Parathyroid adenoma (tissue), 2 donors: ENCODE data around the gene IFNA8.

Experiments used
- H2AFZ ChIP-seq: fragments of 300-600 bp; sonication (generic); one replicate; pipeline ENCODE4 v1.7.0; 2017; ENCODE audit warnings: antibody characterized with exemption, mild to moderate bottlenecking
- H3K27ac ChIP-seq: fragments of 300-600 bp; sonication (generic); one replicate; pipeline ENCODE4 v1.7.0; 2017
- H3K27me3 ChIP-seq: fragments of 300-600 bp; sonication (generic); one replicate; pipeline ENCODE4 v1.7.0; 2017; ENCODE audit warnings: low read length; ENCODE audit not compliant: control insufficient read depth, insufficient read depth
- H3K36me3 ChIP-seq: fragments of 300-600 bp; sonication (generic); one replicate; pipeline ENCODE4 v1.7.0; 2017; ENCODE audit warnings: low read length; ENCODE audit not compliant: control insufficient read depth, insufficient read depth
- H3K4me1 ChIP-seq: fragments of 300-600 bp; sonication (generic); one replicate; pipeline ENCODE4 v1.7.0; 2017; ENCODE audit warnings: control low read depth
- H3K4me2 ChIP-seq: fragments of 300-600 bp; sonication (generic); one replicate; pipeline ENCODE4 v1.7.0; 2017; ENCODE audit warnings: low read length
- H3K4me3 ChIP-seq: fragments of 300-600 bp; sonication (generic); one replicate; pipeline ENCODE4 v1.7.0; 2017; ENCODE audit warnings: low read depth, low read length
- H3K79me2 ChIP-seq: fragments of 300-600 bp; sonication (generic); one replicate; pipeline ENCODE4 v1.7.0; 2017; ENCODE audit warnings: control low read depth
- H3K9ac ChIP-seq: fragments of 300-600 bp; sonication (generic); one replicate; pipeline ENCODE4 v1.7.0; 2017; ENCODE audit warnings: mild to moderate bottlenecking
- H3K9me3 ChIP-seq: fragments of 300-600 bp; sonication (generic); one replicate; pipeline ENCODE4 v1.7.0; 2017; ENCODE audit warnings: low read length; ENCODE audit not compliant: control insufficient read depth
- CTCF ChIP-seq: fragments of 300-600 bp; sonication (generic); IDR thresholded peaks from one replicate; pipeline ENCODE4 v1.7.0; 2017; ENCODE audit warnings: antibody characterized with exemption, mild to moderate bottlenecking
- donor health status: primary hyperparathyroidism.

IFNA8 gene

GRCh38 chr9:21404146-21404545, 4.8 kb upstream of the IFNA8 start:
- no peaks in the 10 kb centered on the region for H3K4me1 ChIP-seq
- no peak overlapping the region for H3K4me2 ChIP-seq
- H3K4me3 ChIP-seq = no peak overlapping the region
- H3K79me2 ChIP-seq = no peaks in the 10 kb centered on the region
- no peak for TF ChIP-seq CTCF
- peaks cover 3% of the 10 kb centered on the region for H3K27me3 ChIP-seq
- H3K27ac ChIP-seq = no peak overlapping the region
- no peak overlapping the region for H3K9ac ChIP-seq
- H3K36me3 ChIP-seq = no peaks in the 10 kb centered on the region
- H3K9me3 ChIP-seq = no peaks in the 10 kb centered on the region
- H2AFZ ChIP-seq = no peak overlapping the region

- Histone ChIP-seq H3K27me3 (no peaks in the 10 kb centered on the region), H3K79me2 (no peaks in the 10 kb centered on the region), H2AFZ (no peak overlapping the region), H3K9me3 (no peaks in the 10 kb centered on the region), H3K4me2 (no peak overlapping the region), H3K27ac (no peak overlapping the region), H3K4me1 (no peaks in the 10 kb centered on the region), H3K9ac (no peak overlapping the region), H3K36me3 (no peaks in the 10 kb centered on the region), H3K4me3 (no peak overlapping the region)
- TF ChIP-seq CTCF = no peak
Measured at GRCh38 chr9:21412107-21412506, 3.2 kb downstream of the IFNA8 start.

DNA sequence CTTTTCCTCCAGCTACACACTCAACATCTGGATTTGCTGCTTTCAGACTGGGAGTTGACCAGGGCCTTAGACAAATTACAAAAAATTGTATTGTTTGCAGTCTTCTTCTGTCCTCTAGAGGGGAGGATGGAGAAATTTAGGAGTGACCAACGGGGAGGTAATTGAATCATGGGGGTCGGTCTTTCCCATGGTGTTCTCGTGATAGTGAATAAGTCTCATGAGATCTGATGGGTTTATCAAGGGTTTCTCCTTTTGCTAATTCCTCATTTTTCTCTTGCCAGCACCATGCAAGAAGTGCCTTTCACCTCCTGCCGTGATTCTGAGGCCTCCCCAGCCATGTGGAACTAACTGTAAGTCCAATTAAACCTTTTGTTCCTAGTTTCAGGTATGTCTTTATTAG, 4.2 kb downstream of the IFNA8 start:
- H3K4me3 ChIP-seq = no peak overlapping the region
- no peaks in the 10 kb centered on the region for H3K4me1 ChIP-seq
- H3K9me3 ChIP-seq = no peaks in the 10 kb centered on the region
- no peak overlapping the region for H3K9ac ChIP-seq
- no peak overlapping the region for H3K4me2 ChIP-seq
- no peak for TF ChIP-seq CTCF
- no peak overlapping the region for H2AFZ ChIP-seq
- H3K27ac ChIP-seq = no peak overlapping the region
- no peaks in the 10 kb centered on the region for H3K79me2 ChIP-seq
- H3K27me3 ChIP-seq = no peaks in the 10 kb centered on the region
- no peaks in the 10 kb centered on the region for H3K36me3 ChIP-seq

DNA sequence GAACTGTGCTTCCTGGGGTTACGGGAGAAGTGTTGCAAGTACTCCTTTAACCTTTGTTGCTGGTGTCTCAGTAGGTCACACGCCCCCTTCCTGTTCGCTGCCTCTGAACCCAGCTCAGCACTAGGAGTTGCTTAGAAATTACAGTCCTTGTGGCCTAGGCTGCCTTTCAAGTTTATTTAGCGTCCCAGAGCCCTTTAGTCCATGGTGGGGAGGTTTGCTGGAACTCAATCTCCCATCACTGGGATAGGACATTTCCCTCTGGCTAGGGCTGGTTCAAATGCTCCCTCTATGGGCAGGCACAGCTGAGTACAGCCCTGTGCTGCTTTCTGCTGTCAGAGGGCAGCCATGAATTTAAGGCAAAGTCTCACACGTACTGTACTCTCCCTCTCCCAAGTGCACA, 4.7 kb downstream of the IFNA8 start:
- Histone ChIP-seq H3K27me3 (no peaks in the 10 kb centered on the region), H3K27ac (no peak overlapping the region), H3K9me3 (no peaks in the 10 kb centered on the region), H3K4me1 (no peaks in the 10 kb centered on the region), H2AFZ (no peak overlapping the region), H3K9ac (no peak overlapping the region), H3K79me2 (no peaks in the 10 kb centered on the region), H3K4me2 (no peak overlapping the region), H3K4me3 (no peak overlapping the region), H3K36me3 (no peaks in the 10 kb centered on the region)
- no peak for TF ChIP-seq CTCF

GRCh38 chr9:21414220-21414940, 5.5 kb downstream of the IFNA8 start:
- H3K27me3 ChIP-seq = no peaks in the 10 kb centered on the region
- H2AFZ ChIP-seq = no peak overlapping the region
- no peaks in the 10 kb centered on the region for H3K4me1 ChIP-seq
- H3K4me3 ChIP-seq = no peak overlapping the region
- no peaks in the 10 kb centered on the region for H3K9me3 ChIP-seq
- no peak overlapping the region for H3K27ac ChIP-seq
- H3K36me3 ChIP-seq = no peaks in the 10 kb centered on the region
- no peaks in the 10 kb centered on the region for H3K79me2 ChIP-seq
- no peak for TF ChIP-seq CTCF
- no peak overlapping the region for H3K4me2 ChIP-seq
- no peak overlapping the region for H3K9ac ChIP-seq
